Activated T-cell treated with anti-CD3 and anti-CD28 coated beads, Interleukin-2, amount 50 U/mL, for 1 hour (primary cell): ENCODE data around the gene RAB5B.
"Not testable (repeated sequence)": the region's sequence is repeated elsewhere in the genome, so short reads cannot be mapped to it uniquely, and the experiment has no call there.

Source experiments
- DNase-seq: peaks from one replicate; pipeline ENCODE4 v3.0.0-alpha.2; 2020

The RAB5B gene

DNA sequence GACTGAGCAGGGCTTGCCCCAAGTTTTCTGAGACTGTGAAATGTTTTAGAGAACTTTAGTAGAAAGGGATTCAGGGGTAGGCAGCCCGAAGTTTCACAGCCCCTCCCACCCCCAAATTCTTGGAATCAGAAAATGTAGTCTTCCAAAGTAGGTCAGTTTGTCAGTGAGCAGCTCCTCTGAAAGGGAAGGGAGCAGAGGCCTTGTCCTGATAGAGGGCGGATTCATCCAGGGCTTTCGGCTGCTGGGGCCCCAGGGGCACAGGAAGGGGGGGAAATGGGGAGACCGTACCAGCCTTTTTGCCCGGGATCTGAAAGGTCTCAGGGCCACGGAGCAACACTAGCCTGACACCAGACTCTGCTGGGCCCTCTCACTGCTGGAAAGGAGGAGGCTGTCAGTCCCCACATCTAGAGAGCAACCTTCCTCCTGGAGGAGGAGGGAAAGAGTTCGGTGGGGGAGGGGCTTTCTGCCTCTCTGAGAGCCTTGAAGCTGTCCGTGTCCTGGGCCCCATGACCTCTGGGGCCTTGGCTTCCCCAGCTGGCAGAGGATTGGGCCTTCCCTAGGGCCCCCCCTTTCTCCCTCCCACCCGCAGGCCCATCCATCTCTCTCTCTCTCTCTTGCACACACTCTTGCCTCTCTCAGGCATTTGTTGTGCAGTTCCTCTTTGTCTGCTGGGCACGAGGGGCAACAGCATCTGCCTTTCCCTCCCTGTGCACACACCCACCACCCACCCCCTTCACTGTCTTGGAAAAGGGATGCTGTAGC lies 46.7 kb downstream of the RAB5B start, which contains the start of gene IKZF4:
TSS of gene IKZF4 (plus strand) at position 621 of the 762 bp plus-strand sequence. CDS start 451 bp downstream, outside the sequence.
- DNase-seq: no peak

DNA sequence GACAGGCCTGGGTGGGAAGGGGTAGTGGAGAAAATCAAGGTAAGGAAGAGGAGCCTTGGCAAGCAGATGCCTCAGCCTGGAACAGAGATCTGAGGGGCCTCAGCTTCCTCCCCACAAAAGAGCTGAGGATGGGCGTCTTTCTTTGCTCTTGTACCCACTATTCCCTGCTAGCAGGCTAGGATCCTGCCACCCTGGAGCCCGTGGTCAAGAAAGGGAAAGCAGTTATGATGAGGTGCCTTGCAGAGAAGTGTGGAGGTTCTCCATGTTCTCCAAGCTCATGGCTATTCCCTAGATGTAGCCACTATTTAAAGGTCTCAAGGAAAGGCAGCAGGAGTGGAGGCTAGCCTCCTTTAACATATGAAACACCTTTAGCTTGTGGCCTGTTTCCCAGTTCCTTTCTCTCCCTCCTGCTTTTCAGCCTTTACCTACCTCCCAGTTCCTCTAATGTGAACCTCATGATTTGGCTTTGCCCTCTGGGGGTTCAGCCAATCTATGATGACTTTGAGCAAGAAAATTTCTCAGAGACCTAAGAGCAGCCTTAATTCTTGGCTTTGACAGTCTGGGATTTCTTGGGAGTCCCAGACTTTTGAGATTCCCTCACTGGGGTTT lies 48.1 kb downstream of the RAB5B start:
- no peak for DNase-seq

- DNase-seq: no peak
Measured at GRCh38 chr12:56028511-56029165, 54.8 kb downstream of the RAB5B start.

- DNase-seq: no peak
Measured at GRCh38 chr12:56029166-56029519, 55.3 kb downstream of the RAB5B start.

- DNase-seq: no peak
Measured at GRCh38 chr12:56029666-56030293, 55.9 kb downstream of the RAB5B start.

GRCh38 chr12:56031987-56032386 lies 58.1 kb downstream of the RAB5B start:
- DNase-seq: no peak

DNA sequence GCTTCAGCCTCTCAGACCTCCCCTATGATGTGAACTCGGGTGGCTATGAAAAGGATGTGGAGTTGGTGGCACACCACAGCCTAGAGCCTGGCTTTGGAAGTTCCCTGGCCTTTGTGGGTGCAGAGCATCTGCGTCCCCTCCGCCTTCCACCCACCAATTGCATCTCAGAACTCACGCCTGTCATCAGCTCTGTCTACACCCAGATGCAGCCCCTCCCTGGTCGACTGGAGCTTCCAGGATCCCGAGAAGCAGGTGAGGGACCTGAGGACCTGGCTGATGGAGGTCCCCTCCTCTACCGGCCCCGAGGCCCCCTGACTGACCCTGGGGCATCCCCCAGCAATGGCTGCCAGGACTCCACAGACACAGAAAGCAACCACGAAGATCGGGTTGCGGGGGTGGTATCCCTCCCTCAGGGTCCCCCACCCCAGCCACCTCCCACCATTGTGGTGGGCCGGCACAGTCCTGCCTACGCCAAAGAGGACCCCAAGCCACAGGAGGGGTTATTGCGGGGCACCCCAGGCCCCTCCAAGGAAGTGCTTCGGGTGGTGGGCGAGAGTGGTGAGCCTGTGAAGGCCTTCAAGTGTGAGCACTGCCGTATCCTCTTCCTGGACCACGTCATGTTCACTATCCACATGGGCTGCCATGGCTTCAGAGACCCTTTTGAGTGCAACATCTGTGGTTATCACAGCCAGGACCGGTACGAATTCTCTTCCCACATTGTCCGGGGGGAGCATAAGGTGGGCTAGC lies 60.9 kb downstream of the RAB5B start:
- DNase-seq: no peak

- DNase-seq: no peak
Measured at GRCh38 chr12:56037161-56037560, 63.3 kb downstream of the RAB5B start.

DNA sequence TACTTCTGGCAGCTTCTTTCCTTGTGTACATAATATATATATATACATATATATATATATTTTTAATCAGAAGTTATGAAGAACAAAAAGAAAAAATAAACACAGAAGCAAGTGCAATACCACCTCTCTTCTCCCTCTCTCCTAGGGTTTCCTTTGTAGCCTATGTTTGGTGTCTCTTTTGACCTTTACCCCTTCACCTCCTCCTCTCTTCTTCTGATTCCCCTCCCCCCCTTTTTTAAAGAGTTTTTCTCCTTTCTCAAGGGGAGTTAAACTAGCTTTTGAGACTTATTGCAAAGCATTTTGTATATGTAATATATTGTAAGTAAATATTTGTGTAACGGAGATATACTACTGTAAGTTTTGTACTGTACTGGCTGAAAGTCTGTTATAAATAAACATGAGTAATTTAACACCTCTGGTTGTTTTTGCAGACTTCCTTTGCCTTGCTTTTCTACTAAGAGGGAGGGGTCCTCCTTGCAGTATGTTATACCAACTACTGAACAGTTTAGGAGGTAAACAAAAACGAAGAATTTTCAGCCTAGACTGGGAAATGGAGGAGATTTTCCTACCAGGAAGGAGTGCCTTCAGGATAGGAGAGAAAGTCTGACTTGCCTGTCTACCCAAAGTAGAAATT lies 64.3 kb downstream of the RAB5B start:
- no peak for DNase-seq

- no peak for DNase-seq
Measured at GRCh38 chr12:56040151-56040550, 66.3 kb downstream of the RAB5B start.

DNA sequence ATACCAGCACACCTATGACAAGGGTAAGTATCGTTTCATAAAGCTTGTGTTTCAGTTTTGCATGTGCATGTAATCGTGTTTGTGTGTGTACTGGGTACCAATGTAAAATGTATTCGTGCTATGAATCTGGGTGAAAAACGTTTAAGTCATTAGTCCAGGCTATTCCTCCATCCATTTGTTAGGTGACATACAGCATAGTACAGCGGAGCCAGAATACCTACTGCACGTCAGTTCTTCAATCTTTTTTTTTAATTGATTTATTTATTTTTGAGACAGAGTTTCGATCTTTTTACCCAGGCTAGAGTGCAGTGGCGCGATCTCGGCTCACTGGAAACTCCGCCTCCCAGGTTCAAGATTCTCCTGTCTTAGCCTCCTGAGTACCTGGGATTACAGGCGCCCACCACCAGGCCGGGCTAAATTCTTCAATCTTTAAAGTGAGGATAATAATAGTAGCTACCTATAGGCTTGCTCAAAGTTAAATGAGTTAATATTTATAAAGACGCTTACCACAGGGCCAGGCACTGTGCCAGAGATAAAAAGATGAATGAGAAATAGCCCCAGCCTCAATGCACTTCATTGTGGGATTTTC lies 67.2 kb downstream of the RAB5B start:
- no peak for DNase-seq

- DNase-seq: peak; percentile 85
Measured at GRCh38 chr12:56041552-56042429, 67.9 kb downstream of the RAB5B start, which contains the start of gene RPS26. TSS of gene RPS26 (plus strand) at chr12:56041918. CDS start at chr12:56042167, 249 bp downstream.

GRCh38 chr12:56042430-56042813 lies 68.5 kb downstream of the RAB5B start:
- DNase-seq: not testable (repeated sequence)

DNA sequence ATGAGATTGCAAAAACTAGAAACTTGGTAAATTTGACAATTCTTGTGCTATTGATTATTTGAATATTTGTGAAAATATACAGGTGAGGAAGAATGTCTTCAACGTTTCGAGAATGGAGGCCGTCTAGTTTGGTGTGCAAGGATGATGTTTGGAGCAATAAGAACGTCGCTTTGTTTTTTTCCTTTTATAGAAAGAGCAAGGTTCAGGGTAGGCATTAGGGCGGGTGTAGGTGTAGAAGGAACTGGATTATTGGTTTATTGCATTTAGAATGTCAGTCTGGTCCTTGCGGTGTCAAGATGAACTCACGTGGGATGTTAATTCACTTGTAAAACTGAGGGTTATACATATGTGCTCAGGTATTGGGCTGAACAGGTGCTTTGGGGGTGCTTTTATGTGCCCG lies 69.0 kb downstream of the RAB5B start:
- DNase-seq: no peak
